CMK (cell line): ENCODE data around the gene PADI6.

ENCODE experiments used
- DNase-seq: peaks from one replicate; pipeline ENCODE4 v3.0.0-alpha.2; 2010; ENCODE audit warnings: low read depth

Gene PADI6

GRCh38 chr1:17356387-17357026 lies 15.5 kb upstream of the PADI6 start:
- peak; percentile 56 for DNase-seq

- no peak for DNase-seq
These were observed 13.4 kb upstream of the PADI6 start for GRCh38 chr1:17358557-17358956.

GRCh38 chr1:17359031-17359430 lies 13.0 kb upstream of the PADI6 start:
- no peak for DNase-seq

GRCh38 chr1:17359808-17360207 lies 12.2 kb upstream of the PADI6 start:
- no peak for DNase-seq

- DNase-seq, result peak; percentile 78
These were observed 11.6 kb upstream of the PADI6 start for GRCh38 chr1:17360272-17360956.

- no peak for DNase-seq
These were observed 10.3 kb upstream of the PADI6 start for GRCh38 chr1:17361687-17362086.

- no peak for DNase-seq
These were observed 8.6 kb upstream of the PADI6 start for GRCh38 chr1:17363351-17363750.

- DNase-seq, result no peak
These were observed 8.2 kb upstream of the PADI6 start for GRCh38 chr1:17363771-17364170.

- no peak for DNase-seq
These were observed 6.7 kb upstream of the PADI6 start for GRCh38 chr1:17365293-17365692.

- DNase-seq, result no peak
These were observed 2.5 kb upstream of the PADI6 start for GRCh38 chr1:17369466-17369865.

- no peak for DNase-seq
These were observed 1.4 kb upstream of the PADI6 start for GRCh38 chr1:17370618-17371017.

- no peak for DNase-seq
These were observed 959 bp downstream of the PADI6 start for GRCh38 chr1:17372955-17373354.

- no peak for DNase-seq
These were observed 3.7 kb downstream of the PADI6 start for GRCh38 chr1:17375651-17376050.

- no peak for DNase-seq
These were observed 5.4 kb downstream of the PADI6 start for GRCh38 chr1:17377325-17377953.

- DNase-seq, result no peak
These were observed 9.2 kb downstream of the PADI6 start for GRCh38 chr1:17381161-17381560.

- DNase-seq, result no peak
These were observed 20.3 kb downstream of the PADI6 start for GRCh38 chr1:17392199-17392740.

GRCh38 chr1:17393230-17393629 lies 21.2 kb downstream of the PADI6 start:
- no peak for DNase-seq

- DNase-seq, result no peak
These were observed 26.1 kb downstream of the PADI6 start for GRCh38 chr1:17397910-17398695.

- DNase-seq, result no peak
These were observed 28.8 kb downstream of the PADI6 start for GRCh38 chr1:17400725-17401341.

- no peak for DNase-seq
These were observed 29.8 kb downstream of the PADI6 start for GRCh38 chr1:17401841-17402240.

GRCh38 chr1:17403081-17403480 lies 31.1 kb downstream of the PADI6 start:
- no peak for DNase-seq
